ENCODE data around the gene GRM2.

The GRM2 gene

DNA sequence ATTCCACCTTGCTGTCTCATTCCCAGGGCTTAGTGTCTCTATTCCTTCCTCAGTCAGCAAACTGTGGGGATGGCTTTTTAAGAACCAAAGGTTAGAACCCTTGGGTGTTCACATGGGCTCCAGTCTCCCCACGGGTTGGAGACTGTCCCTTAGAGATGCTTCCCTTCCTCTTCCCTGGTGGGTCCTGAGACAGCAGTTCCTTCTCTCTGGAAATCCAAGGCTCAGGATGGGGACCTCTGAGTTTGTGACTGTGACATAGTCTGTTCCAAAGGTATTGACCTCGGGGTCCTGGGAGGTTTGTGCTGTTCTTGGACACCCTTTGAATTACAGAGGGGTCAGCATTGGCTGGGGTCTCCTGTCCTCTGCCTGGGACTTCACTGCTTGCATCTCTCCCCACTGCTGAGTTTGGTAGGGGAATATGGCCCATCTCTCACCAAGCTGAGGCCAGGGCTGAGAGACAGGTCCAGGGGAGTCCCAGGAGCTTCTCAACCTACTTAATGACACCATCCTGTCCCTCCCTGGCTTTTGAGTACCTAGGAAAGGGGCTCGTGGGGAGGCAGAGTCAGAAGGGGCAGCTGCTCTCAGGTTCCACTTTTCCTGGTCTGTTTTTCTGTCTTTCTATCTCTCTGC, 1.5 kb downstream of the GRM2 start:
- ChIA-PET POLR2A (ENCODE audit: low non-redundant PET) (no interaction called here), CTCF (no interaction called here)
- TF ChIP-seq, protein P1, sequence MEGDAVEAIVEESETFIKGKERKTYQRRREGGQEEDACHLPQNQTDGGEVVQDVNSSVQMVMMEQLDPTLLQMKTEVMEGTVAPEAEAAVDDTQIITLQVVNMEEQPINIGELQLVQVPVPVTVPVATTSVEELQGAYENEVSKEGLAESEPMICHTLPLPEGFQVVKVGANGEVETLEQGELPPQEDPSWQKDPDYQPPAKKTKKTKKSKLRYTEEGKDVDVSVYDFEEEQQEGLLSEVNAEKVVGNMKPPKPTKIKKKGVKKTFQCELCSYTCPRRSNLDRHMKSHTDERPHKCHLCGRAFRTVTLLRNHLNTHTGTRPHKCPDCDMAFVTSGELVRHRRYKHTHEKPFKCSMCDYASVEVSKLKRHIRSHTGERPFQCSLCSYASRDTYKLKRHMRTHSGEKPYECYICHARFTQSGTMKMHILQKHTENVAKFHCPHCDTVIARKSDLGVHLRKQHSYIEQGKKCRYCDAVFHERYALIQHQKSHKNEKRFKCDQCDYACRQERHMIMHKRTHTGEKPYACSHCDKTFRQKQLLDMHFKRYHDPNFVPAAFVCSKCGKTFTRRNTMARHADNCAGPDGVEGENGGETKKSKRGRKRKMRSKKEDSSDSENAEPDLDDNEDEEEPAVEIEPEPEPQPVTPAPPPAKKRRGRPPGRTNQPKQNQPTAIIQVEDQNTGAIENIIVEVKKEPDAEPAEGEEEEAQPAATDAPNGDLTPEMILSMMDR (conservative IDR thresholded peaks at IDR 0.05; ENCODE audit: low read depth) = no peak
- DNase-seq (ENCODE audit: low spot score) = no peak
- no peak overlapping the region for H3K27ac ChIP-seq

DNA sequence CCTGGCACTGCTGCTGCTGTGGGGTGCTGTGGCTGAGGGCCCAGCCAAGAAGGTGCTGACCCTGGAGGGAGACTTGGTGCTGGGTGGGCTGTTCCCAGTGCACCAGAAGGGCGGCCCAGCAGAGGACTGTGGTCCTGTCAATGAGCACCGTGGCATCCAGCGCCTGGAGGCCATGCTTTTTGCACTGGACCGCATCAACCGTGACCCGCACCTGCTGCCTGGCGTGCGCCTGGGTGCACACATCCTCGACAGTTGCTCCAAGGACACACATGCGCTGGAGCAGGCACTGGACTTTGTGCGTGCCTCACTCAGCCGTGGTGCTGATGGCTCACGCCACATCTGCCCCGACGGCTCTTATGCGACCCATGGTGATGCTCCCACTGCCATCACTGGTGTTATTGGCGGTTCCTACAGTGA, 2.1 kb downstream of the GRM2 start:
- POLR2A ChIA-PET (ENCODE audit: low non-redundant PET) = no interaction called here
- CTCF ChIA-PET = no interaction called here
- TF ChIP-seq, protein P1 (conservative IDR thresholded peaks at IDR 0.05; ENCODE audit: low read depth) = no peak

DNA sequence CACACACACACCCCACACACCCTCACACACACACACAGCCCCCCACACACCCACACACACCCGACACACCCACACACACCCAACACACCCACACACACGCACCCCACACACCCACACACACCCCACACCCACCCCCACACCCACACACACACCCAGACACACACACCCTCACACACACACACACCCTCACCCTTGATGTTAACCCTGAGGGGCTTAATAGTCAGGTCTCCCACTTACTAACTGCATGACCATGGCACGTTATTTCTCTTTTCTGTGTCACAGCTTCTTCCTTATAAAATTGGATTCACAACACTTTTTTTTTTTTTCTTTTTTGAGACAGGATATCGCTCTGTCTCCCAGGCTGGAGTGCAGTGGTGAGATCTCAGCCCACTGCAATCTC, 2.8 kb downstream of the GRM2 start:
- TF ChIP-seq, protein P1 (conservative IDR thresholded peaks at IDR 0.05; ENCODE audit: low read depth) = no peak
- CTCF ChIA-PET = interaction anchor here (1.5 kb wide), 1 partner anchor 10 kb away, joined by 3 read pairs; no protein-coding TSS in a partner anchor
- no peak overlapping the region for H3K27ac ChIP-seq
- no peak for DNase-seq (ENCODE audit: low spot score)
- POLR2A ChIA-PET (ENCODE audit: low non-redundant PET) = no interaction called here

More for the DNA sequence above, 2.1 kb downstream of the GRM2 start:
- H3K27ac ChIP-seq = no peak overlapping the region
- DNase-seq (ENCODE audit: low spot score) = no peak

DNA sequence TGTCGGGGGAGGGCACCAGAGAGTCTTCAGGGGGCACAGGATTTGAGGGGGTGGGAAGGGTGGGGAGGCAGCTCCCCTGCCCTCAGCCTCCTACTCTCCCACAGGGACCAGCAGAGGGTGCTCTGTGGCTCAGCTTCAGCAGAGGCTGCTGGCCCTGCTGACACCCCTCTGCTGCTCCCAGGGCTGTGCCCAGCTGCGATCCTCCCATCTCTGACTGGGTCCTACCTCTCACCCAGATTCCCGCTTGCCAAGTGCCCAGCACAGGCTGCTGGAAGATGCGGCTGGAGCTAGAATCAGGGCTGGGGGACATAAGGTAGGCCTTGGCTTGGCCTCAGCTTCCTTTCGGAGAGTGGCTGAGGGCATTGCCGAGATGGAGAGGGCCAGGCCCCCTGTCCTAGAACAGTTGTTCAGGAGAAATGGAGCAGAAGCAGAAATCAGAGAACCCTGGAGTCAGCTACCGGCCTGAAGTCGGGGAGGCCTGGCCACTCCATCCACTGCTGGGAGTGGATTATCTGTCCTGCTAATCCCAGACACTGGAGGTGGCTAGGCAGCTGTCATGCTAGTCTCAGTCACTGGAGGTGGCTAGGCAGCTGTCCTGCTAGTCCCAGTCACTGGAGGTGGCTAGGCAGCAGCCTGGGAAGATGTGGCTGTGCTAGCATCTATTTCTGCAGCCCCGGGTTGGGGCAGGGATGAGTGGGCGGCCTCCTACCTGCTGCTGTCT, 3.9 kb downstream of the GRM2 start:
- ChIA-PET CTCF (interaction anchor here (1.5 kb wide), 1 partner anchor 9 kb away, joined by 3 read pairs; no protein-coding TSS in a partner anchor), POLR2A (ENCODE audit: low non-redundant PET) (no interaction called here)
- TF ChIP-seq, protein P1 (conservative IDR thresholded peaks at IDR 0.05; ENCODE audit: low read depth) = no peak
- no peak overlapping the region for H3K27ac ChIP-seq
- no peak for DNase-seq (ENCODE audit: low spot score)

DNA sequence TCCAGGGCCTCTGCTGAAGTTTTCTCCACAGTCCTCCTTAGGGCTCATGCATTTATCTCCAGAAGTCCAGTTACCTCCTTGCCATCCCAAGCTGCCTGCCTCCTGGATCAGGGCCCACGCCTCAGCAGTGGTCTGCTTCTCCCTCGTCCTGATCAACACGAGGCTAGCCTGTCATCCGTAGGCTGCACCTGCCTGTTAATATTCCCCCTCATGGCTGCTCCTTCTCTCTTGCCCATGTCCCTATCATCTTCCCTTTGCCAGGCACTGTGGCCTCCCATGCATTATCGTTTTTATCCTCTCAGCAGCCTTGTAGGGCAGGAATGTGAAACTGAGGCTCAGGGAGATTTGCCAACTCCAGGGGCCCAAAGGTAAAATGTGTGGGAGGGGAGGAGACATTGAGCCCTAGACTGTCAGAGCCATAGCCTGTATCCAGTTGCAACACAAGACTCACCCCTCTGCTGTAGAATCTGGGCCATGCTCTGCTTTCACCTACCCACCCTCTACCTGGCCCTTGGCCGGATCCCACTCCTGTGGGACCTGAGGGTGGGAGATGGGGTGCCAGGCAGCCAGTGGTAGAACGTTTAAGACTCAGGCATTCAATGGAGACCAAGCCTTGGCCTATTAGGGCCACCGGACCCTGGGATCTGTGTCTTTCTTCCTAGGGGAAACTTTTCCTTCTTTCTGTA, 4.6 kb downstream of the GRM2 start:
- no peak for DNase-seq (ENCODE audit: low spot score)
- ChIA-PET CTCF (interaction anchor here (1.5 kb wide), 1 partner anchor 8 kb away, joined by 3 read pairs; no protein-coding TSS in a partner anchor), POLR2A (ENCODE audit: low non-redundant PET) (no interaction called here)
- H3K27ac ChIP-seq = no peak overlapping the region
- TF ChIP-seq, protein P1 (conservative IDR thresholded peaks at IDR 0.05; ENCODE audit: low read depth) = no peak

DNA sequence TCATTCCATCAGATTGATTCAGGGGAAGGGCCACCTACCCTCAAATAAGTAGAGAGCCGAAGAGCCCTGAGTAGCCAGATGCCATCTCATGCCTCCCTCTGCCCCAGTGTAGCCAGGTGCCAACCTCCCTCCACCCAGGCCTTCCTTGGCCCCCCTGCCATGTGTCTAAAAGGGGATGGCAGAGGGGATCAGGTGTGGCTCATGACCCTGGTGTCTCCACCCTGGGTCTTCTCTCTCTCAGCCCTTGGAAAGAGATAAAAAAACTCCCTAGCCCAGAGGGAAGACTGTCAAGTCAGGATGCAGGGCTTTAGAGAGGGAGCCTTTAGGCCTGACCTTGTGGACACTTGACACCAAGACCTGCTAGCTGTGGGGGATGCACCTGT, 5.2 kb downstream of the GRM2 start:
- CTCF ChIA-PET = no interaction called here
- no peak for DNase-seq (ENCODE audit: low spot score)
- POLR2A ChIA-PET (ENCODE audit: low non-redundant PET) = no interaction called here
- no peak overlapping the region for H3K27ac ChIP-seq
- TF ChIP-seq, protein P1 (conservative IDR thresholded peaks at IDR 0.05; ENCODE audit: low read depth) = no peak
